Lower lobe of right lung (tissue), 2 donors: ENCODE results near the gene G2E3. TPM values are rescaled to one million over a fixed set of nuclear protein-coding genes. Genes with fewer than 3 reads are reported as not detected.
A peak's percentile ranks its signal among the peaks of the same experiment; 100 is the strongest.

ENCODE experiments used
- ATAC-seq, 2 donors: fragments of 200-7000 bp; cut with Tn5 transposase; one replicate each; pipeline ENCODE4 v1.9.1; 2020 to 2022; ENCODE audit warnings: mild to moderate bottlenecking in 2 of 2, moderate library complexity in 2 of 2
- DNase-seq: peaks from one replicate; pipeline ENCODE4 v3.0.0-alpha.2; 2020
- H3K27ac ChIP-seq: fragments of 200-600 bp; one replicate; pipeline ENCODE4 v1.8.0; 2022
- H3K27me3 ChIP-seq: fragments of 200-600 bp; one replicate; pipeline ENCODE4 v1.8.0; 2022; ENCODE audit warnings: low read depth
- H3K36me3 ChIP-seq: fragments of 200-600 bp; one replicate; pipeline ENCODE4 v1.8.0; 2022; ENCODE audit warnings: mild to moderate bottlenecking
- H3K4me1 ChIP-seq: fragments of 200-600 bp; one replicate; pipeline ENCODE4 v1.8.0; 2022
- H3K4me3 ChIP-seq: fragments of 200-600 bp; one replicate; pipeline ENCODE4 v1.8.0; 2022; ENCODE audit warnings: mild to moderate bottlenecking
- H3K9me3 ChIP-seq: fragments of 200-600 bp; one replicate; pipeline ENCODE4 v1.8.0; 2022
- intact Hi-C: fragments of 100-400 bp; cut with DNase I; formaldehyde crosslinking; loops from one replicate; pipeline ENCODE4 v1.11.0; 2022
- total RNA-seq: library from RNA; stranded (reverse); fragmentation: NEBNext Ultra II Directional; extraction: Animal tissue kit (Norgen Biotek cat#: 25700); gene quantifications from one replicate; pipeline ENCODE4 v1.2.1, GENCODE V29; 2021
- TF ChIP-seq, protein P1 (sequence below): fragments of 200-600 bp; IDR thresholded peaks from one replicate; pipeline ENCODE4 v1.8.0; 2022; ENCODE audit warnings: antibody characterized with exemption, mild to moderate bottlenecking
- donor health status: DM: no; HTN: yes; CAD: no; lungs with severe emphysema.

The G2E3 gene
- total RNA-seq, 1 donor from 2014 or later, result 14.3 TPM

DNA sequence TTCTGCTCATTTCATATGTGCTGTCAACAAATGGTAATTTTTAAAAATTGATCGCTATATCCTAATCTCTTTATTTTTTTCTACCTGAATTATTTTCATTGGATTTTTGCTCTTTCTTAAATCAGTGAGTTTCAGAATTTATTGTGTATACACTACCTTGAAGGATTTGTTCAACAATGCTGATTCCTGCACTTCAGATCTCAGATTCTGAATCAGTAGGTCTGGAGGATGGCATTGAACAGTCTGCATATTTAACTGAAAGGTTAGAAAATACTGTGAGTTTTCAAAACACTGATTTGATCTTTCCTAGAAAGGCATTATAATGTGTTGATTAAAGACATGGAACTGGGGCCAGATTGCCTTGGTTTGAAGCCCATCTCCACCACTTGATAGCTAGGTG is 1.6 kb downstream of the G2E3 start:
- Histone ChIP-seq H3K36me3 (no peaks in the 10 kb centered on the region), H3K27me3 (no peaks in the 10 kb centered on the region), H3K4me1 (peaks cover 15% of the 10 kb centered on the region), H3K27ac (no peak overlapping the region), H3K4me3 (peak overlapping the region; percentile 82), H3K9me3 (no peaks in the 10 kb centered on the region)
- intact Hi-C loops, result no loop called here
- no peak for DNase-seq
- TF ChIP-seq, protein P1, sequence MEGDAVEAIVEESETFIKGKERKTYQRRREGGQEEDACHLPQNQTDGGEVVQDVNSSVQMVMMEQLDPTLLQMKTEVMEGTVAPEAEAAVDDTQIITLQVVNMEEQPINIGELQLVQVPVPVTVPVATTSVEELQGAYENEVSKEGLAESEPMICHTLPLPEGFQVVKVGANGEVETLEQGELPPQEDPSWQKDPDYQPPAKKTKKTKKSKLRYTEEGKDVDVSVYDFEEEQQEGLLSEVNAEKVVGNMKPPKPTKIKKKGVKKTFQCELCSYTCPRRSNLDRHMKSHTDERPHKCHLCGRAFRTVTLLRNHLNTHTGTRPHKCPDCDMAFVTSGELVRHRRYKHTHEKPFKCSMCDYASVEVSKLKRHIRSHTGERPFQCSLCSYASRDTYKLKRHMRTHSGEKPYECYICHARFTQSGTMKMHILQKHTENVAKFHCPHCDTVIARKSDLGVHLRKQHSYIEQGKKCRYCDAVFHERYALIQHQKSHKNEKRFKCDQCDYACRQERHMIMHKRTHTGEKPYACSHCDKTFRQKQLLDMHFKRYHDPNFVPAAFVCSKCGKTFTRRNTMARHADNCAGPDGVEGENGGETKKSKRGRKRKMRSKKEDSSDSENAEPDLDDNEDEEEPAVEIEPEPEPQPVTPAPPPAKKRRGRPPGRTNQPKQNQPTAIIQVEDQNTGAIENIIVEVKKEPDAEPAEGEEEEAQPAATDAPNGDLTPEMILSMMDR, result no peak
- ATAC-seq, result no peak

DNA sequence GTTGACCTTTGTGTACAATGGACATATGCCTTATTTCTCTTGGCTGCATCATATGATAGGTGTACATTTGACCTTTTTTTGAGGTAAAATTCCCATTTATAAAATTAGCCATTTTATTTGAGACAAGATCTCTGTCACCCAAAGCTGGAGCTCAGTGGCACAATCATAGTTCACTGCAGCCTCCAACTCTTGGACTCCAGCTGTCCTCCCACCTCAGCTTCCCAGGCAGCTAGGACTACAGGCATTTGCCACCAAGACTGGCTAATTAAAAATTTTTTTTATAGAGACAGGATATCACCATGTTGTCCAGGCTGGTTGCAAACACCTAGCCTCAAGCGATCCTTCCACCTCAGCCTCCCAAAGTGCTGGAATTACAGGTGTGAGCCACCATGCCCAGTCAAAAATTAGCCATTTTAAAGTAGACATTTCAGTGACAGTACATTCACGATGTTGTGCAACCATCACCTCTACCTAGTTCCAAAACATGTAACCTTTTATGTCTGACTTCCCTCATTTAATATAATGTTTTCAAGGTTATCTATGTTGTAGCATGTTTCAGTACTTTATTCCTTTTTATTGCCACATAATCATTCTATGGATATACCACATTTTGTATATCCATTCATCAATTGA is 5.4 kb downstream of the G2E3 start:
- TF ChIP-seq, protein P1, result no peak
- ATAC-seq, result no peak
- Histone ChIP-seq H3K27me3 (no peaks in the 10 kb centered on the region), H3K4me1 (peaks cover 15% of the 10 kb centered on the region), H3K27ac (no peak overlapping the region), H3K9me3 (no peaks in the 10 kb centered on the region), H3K36me3 (no peaks in the 10 kb centered on the region), H3K4me3 (no peak overlapping the region)
- intact Hi-C loops, result no loop called here
- no peak for DNase-seq

DNA sequence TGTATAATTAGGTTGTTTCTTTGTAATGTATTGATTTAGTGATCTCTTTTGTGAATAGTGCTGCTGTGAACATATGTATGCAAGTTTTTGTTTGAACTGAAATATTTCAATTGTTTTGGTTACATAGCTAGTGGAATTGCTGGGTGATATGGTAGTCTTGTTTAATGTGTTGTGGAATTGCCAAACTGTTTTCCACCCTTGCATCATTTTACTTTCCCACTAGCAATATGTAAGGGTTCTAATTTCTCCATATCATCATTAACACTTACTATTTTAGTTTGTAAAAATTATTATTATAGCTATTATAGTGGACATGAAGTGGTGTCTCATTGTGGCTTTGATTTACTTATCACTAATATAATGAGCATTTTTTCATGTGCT is 5.9 kb downstream of the G2E3 start:
- H3K27ac ChIP-seq, result no peak overlapping the region
- H3K36me3 ChIP-seq, result no peaks in the 10 kb centered on the region
- no peaks in the 10 kb centered on the region for H3K27me3 ChIP-seq
- H3K4me3 ChIP-seq, result no peak overlapping the region
- TF ChIP-seq, protein P1, result no peak
- intact Hi-C loops, result no loop called here
- no peaks in the 10 kb centered on the region for H3K9me3 ChIP-seq
- no peak for DNase-seq
- ATAC-seq, result no peak
- H3K4me1 ChIP-seq, result peaks cover 13% of the 10 kb centered on the region

GRCh38 chr14:30569216-30569902 is 10.4 kb downstream of the G2E3 start:
- no peaks in the 10 kb centered on the region for H3K27me3 ChIP-seq
- no peaks in the 10 kb centered on the region for H3K4me1 ChIP-seq
- H3K36me3 ChIP-seq, result no peaks in the 10 kb centered on the region
- no peak for ATAC-seq
- no peak for DNase-seq
- H3K27ac ChIP-seq, result no peak overlapping the region
- H3K9me3 ChIP-seq, result no peaks in the 10 kb centered on the region
- H3K4me3 ChIP-seq, result no peak overlapping the region
- TF ChIP-seq, protein P1, result no peak
- intact Hi-C loops, result no loop called here

GRCh38 chr14:30569903-30570226 is 10.9 kb downstream of the G2E3 start:
- ATAC-seq (no peak), DNase-seq (no peak)
- Histone ChIP-seq H3K27ac (no peak overlapping the region), H3K4me3 (no peak overlapping the region), H3K27me3 (no peaks in the 10 kb centered on the region), H3K36me3 (no peaks in the 10 kb centered on the region), H3K4me1 (no peaks in the 10 kb centered on the region), H3K9me3 (no peaks in the 10 kb centered on the region)
- TF ChIP-seq, protein P1, result no peak
- intact Hi-C loops, result no loop called here
